GM12892 (cell line): ENCODE data around the gene SPRY2.

Source experiments
- POLR2A ChIP-seq: IDR thresholded peaks from 2 replicates; pipeline ENCODE4 v1.6.1; 2011; ENCODE audit warnings: low read depth, low read length, control low read depth
- POLR2AphosphoS5 ChIP-seq: IDR thresholded peaks from 2 replicates; pipeline ENCODE4 v1.6.1; 2011; ENCODE audit warnings: low read depth, low read length, control low read depth
- TAF1 ChIP-seq: IDR thresholded peaks from 2 replicates; pipeline ENCODE4 v1.6.1; 2011; ENCODE audit warnings: low read depth, mild to moderate bottlenecking, control low read depth, low read length, borderline replicate concordance

- TF ChIP-seq TAF1, result no peak
- TF ChIP-seq POLR2AphosphoS5, result no peak
- no peak for TF ChIP-seq POLR2A
Measured at GRCh38 chr13:80331984-80332383, 8.9 kb downstream of the SPRY2 start.
